H1 (cell line): ENCODE data around the gene CHPF. TPM values are rescaled to one million over a fixed set of nuclear protein-coding genes. Genes with fewer than 3 reads are reported as not detected.

ENCODE experiments used
- CTCF ChIA-PET: fragments of 300-600 bp; sonication (Branson Sonifier 250); formaldehyde crosslinking; loops from one replicate; lab custom pipeline; 2021; ENCODE audit not compliant: partially characterized antibody; lab: Charles Lee
- POLR2A ChIA-PET: fragments of 300-600 bp; sonication (Branson Sonifier 250); formaldehyde crosslinking; loops from one replicate; lab custom pipeline; 2021; ENCODE audit warnings: inconsistent platforms; ENCODE audit not compliant: partially characterized antibody; lab: Charles Lee
- DNase-seq, 2 experiments: peaks; one replicate each; pipeline versions ENCODE4 v3.0.0 to v3.0.0-alpha.2; 2010 to 2022; ENCODE audit warnings: low spot score in 2 of 2, low read depth in 1 of 2, mixed read lengths in 1 of 2
- FAIRE-seq: peaks from 2 replicates; lab custom pipeline; 2011; peaks lifted over from hg19 to GRCh38; lab: Jason Lieb, UNC
- H2AFZ ChIP-seq: 2 replicates; pipeline ENCODE4 v1.8.1; 2012; ENCODE audit warnings: low read length, inconsistent platforms
- H2AK5ac ChIP-seq: 2 replicates; pipeline ENCODE4 v1.6.1; 2013; ENCODE audit warnings: low read depth, low read length
- H2BK120ac ChIP-seq: replicated peaks from 2 replicates; pipeline ENCODE3; 2013; ENCODE audit warnings: low read depth, low read length, inconsistent platforms
- H2BK12ac ChIP-seq: 2 replicates; pipeline ENCODE4 v1.6.1; 2013; ENCODE audit warnings: low read depth, low read length
- H2BK15ac ChIP-seq: 2 replicates; pipeline ENCODE4 v1.6.1; 2013; ENCODE audit warnings: low read length
- H2BK20ac ChIP-seq: 2 replicates; pipeline ENCODE4 v1.6.1; 2013; ENCODE audit warnings: low read length
- H2BK5ac ChIP-seq: 2 replicates; pipeline ENCODE4 v1.6.1; 2013; ENCODE audit warnings: low read depth, low read length
- H3K14ac ChIP-seq: 2 replicates; pipeline ENCODE4 v1.6.1; 2013; ENCODE audit warnings: inconsistent platforms; ENCODE audit not compliant: insufficient read length
- H3K18ac ChIP-seq: 2 replicates; pipeline ENCODE4 v1.6.1; 2013; ENCODE audit warnings: low read length; ENCODE audit errors: extremely low read depth
- H3K23ac ChIP-seq: 2 replicates; pipeline ENCODE4 v1.6.1; 2013; ENCODE audit warnings: inconsistent platforms; ENCODE audit not compliant: insufficient read length
- H3K23me2 ChIP-seq: 2 replicates; pipeline ENCODE4 v1.6.1; 2013; ENCODE audit warnings: low read depth, low read length
- H3K27ac ChIP-seq: 2 replicates; pipeline ENCODE4 v1.6.1; 2011; ENCODE audit warnings: low read depth, low read length, inconsistent platforms
- H3K27me3 ChIP-seq, 4 experiments: replicated peaks in 1 of 4; 1 replicate in 1 of 4; 2 replicates in 3 of 4; pipeline versions ENCODE4 v1.6.1 to v1.8.1; 2011 to 2013; ENCODE audit warnings: low read length in 3 of 4, mild to moderate bottlenecking in 3 of 4, inconsistent platforms in 2 of 4, mixed read lengths in 2 of 4, moderate library complexity in 1 of 4; ENCODE audit not compliant: control insufficient read depth in 3 of 4, insufficient read depth in 3 of 4; ENCODE audit errors: extremely low read depth in 1 of 4
- H3K36me3 ChIP-seq, 4 experiments: 2 replicates each; pipeline versions ENCODE4 v1.6.1 to v1.8.1; 2011 to 2013; ENCODE audit warnings: mild to moderate bottlenecking in 4 of 4, low read length in 3 of 4, moderate library complexity in 2 of 4, control low read depth in 1 of 4, inconsistent platforms in 1 of 4; ENCODE audit not compliant: insufficient read depth in 4 of 4, control insufficient read depth in 2 of 4
- H3K4ac ChIP-seq: replicated peaks from 2 replicates; pipeline ENCODE3; 2013; ENCODE audit warnings: low read length, low read depth, mixed read lengths, inconsistent platforms; ENCODE audit not compliant: insufficient read length
- H3K4me1 ChIP-seq, 4 experiments: replicated peaks in 1 of 4; 1 replicate in 1 of 4; 2 replicates in 3 of 4; pipeline versions ENCODE4 v1.6.1 to v1.8.1; 2011 to 2013; ENCODE audit warnings: low read length in 3 of 4, inconsistent platforms in 2 of 4, mixed read lengths in 1 of 4; ENCODE audit not compliant: insufficient read depth in 4 of 4, control insufficient read depth in 3 of 4
- H3K4me2 ChIP-seq, 2 experiments: 2 replicates each; pipeline versions ENCODE4 v1.6.1 to v1.8.1; 2011 to 2013; ENCODE audit warnings: low read depth in 2 of 2, low read length in 2 of 2, control low read depth in 1 of 2, inconsistent platforms in 1 of 2, mild to moderate bottlenecking in 1 of 2; ENCODE audit not compliant: insufficient read depth in 1 of 2
- H3K4me3 ChIP-seq, 4 experiments: fragments of 200-600, 300-600 bp in 1 of 4; sonication (generic), shearing (Covaris generic), sonication (Bioruptor Twin) in 1 of 4; 2 replicates each; pipeline versions ENCODE4 v1.5.1 to v1.8.1; 2011 to 2016; ENCODE audit warnings: low read length in 4 of 4, low read depth in 3 of 4, control low read depth in 2 of 4, inconsistent platforms in 2 of 4, mild to moderate bottlenecking in 2 of 4, mixed read lengths in 1 of 4, moderate library complexity in 1 of 4; ENCODE audit not compliant: insufficient read depth in 2 of 4; ENCODE audit errors: extremely low read depth in 1 of 4
- H3K56ac ChIP-seq: replicated peaks from 2 replicates; pipeline ENCODE3; 2013; ENCODE audit warnings: low read depth, mild to moderate bottlenecking, mixed read lengths, low read length, inconsistent platforms; ENCODE audit not compliant: insufficient read length
- H3K79me1 ChIP-seq: 2 replicates; pipeline ENCODE4 v1.6.1; 2013; ENCODE audit warnings: low read depth, low read length, control low read depth
- H3K79me2 ChIP-seq, 2 experiments: 2 replicates each; pipeline versions ENCODE4 v1.6.1 to v1.8.1; 2012 to 2013; ENCODE audit warnings: low read length in 2 of 2, mild to moderate bottlenecking in 2 of 2, inconsistent platforms in 1 of 2; ENCODE audit not compliant: insufficient read depth in 2 of 2, control insufficient read depth in 1 of 2
- H3K9ac ChIP-seq, 4 experiments: replicated peaks in 1 of 4; 1 replicate in 1 of 4; 2 replicates in 3 of 4; pipeline versions ENCODE4 v1.6.1 to v1.8.1; 2011 to 2013; ENCODE audit warnings: low read depth in 3 of 4, low read length in 3 of 4, control low read depth in 2 of 4, mild to moderate bottlenecking in 2 of 4, moderate library complexity in 2 of 4, inconsistent platforms in 1 of 4; ENCODE audit errors: extremely low read depth in 1 of 4
- H3K9me3 ChIP-seq, 2 experiments: 2 replicates each; pipeline versions ENCODE4 v1.6.1 to v1.8.1; 2012 to 2013; ENCODE audit warnings: mild to moderate bottlenecking in 2 of 2, moderate library complexity in 2 of 2, control low read depth in 1 of 2, inconsistent platforms in 1 of 2, low read depth in 1 of 2, low read length in 1 of 2, mixed read lengths in 1 of 2; ENCODE audit not compliant: insufficient read depth in 2 of 2
- H4K20me1 ChIP-seq, 2 experiments: replicated peaks in 1 of 2; 2 replicates each; pipeline versions ENCODE3 to v1.8.1; 2011 to 2013; ENCODE audit warnings: inconsistent platforms in 2 of 2, low read length in 2 of 2, mild to moderate bottlenecking in 1 of 2; ENCODE audit not compliant: insufficient read depth in 2 of 2, control insufficient read depth in 1 of 2
- H4K5ac ChIP-seq: 2 replicates; pipeline ENCODE4 v1.6.1; 2013; ENCODE audit warnings: low read length, low read depth, mixed read lengths, inconsistent platforms; ENCODE audit not compliant: insufficient read length
- H4K8ac ChIP-seq: 2 replicates; pipeline ENCODE4 v1.8.0; 2013; ENCODE audit warnings: mild to moderate bottlenecking, moderate library complexity, low read length, inconsistent platforms; ENCODE audit not compliant: insufficient read depth; ENCODE audit errors: extremely low read depth
- H4K91ac ChIP-seq: replicated peaks from 2 replicates; pipeline ENCODE3; 2013; ENCODE audit warnings: low read length, mixed read lengths, inconsistent platforms; ENCODE audit not compliant: insufficient read length
- BACH1 ChIP-seq: IDR thresholded peaks from 2 replicates; pipeline ENCODE4 v1.6.1; 2012; ENCODE audit warnings: low read length, improper control_type of control experiment
- FOSL1 ChIP-seq: IDR thresholded peaks from 2 replicates; pipeline ENCODE4 v1.6.1; 2011; ENCODE audit warnings: mild to moderate bottlenecking, low read depth, low read length, moderate library complexity; ENCODE audit not compliant: insufficient read depth
- MAFK ChIP-seq: IDR thresholded peaks from 2 replicates; pipeline ENCODE4 v1.6.1; 2012; ENCODE audit warnings: low read depth, mild to moderate bottlenecking, improper control_type of control experiment, low read length
- PHF8 ChIP-seq: fragments of 200-600 bp; sonication (generic); conservative IDR thresholded peaks from 2 replicates; pipeline ENCODE4 v1.7.1; 2012; ENCODE audit warnings: low read depth, mild to moderate bottlenecking, inconsistent platforms, low read length, moderate library complexity
- RFX5 ChIP-seq: IDR thresholded peaks from 2 replicates; pipeline ENCODE4 v1.6.1; 2011; ENCODE audit warnings: low read depth, low read length, improper control_type of control experiment, borderline replicate concordance
- SIRT6 ChIP-seq: IDR thresholded peaks from one replicate; pipeline ENCODE4 v1.7.1; 2012; ENCODE audit warnings: low read length, inconsistent platforms
- SP2 ChIP-seq: IDR thresholded peaks from 2 replicates; pipeline ENCODE4 v1.6.1; 2012; ENCODE audit warnings: mild to moderate bottlenecking, low read length, inconsistent platforms
- WGBS, 2 experiments: shearing (Covaris generic) in 1 of 2; methylation state at CpG; one replicate each; pipeline versions ENCODE4 v1.1.6 to v1.1.7; 2013 to 2015; ENCODE audit warnings: low lambda C conversion rate in 2 of 2, mixed read lengths in 2 of 2, inconsistent platforms in 1 of 2, low coverage in 1 of 2, missing lambda C conversion rate in 1 of 2; ENCODE audit not compliant: insufficient replicate concordance in 2 of 2, insufficient coverage in 1 of 2, insufficient read length in 1 of 2; ENCODE audit errors: extremely low coverage in 1 of 2, missing lambda C conversion rate in 1 of 2; 5-methylcytosine and 5-hydroxymethylcytosine counted together
- polyA plus RNA-seq, 7 experiments: library from polyadenylated mRNA; depleted of rRNA in 3 of 7; stranded (reverse) in 5 of 7; unstranded in 2 of 7; fragments of >200 nt in 5 of 7; fragments of 200-250 nt in 2 of 7; gene quantifications; 1 replicate in 5 of 7; 2 replicates in 1 of 7; 4 replicates in 1 of 7; pipeline versions ENCODE4 v1.2.1 to v1.2.3, GENCODE V29; 2011 to 2013; ENCODE audit warnings: missing spikeins in 2 of 7, mixed read lengths in 2 of 7
- total RNA-seq: library from RNA; stranded (reverse); fragmentation: NEBNext Ultra II Directional; extraction: Animal tissue kit (Norgen Biotek cat#: 25700); gene quantifications from 2 replicates; pipeline ENCODE4 v1.2.1, GENCODE V29; 2021
- TF ChIP-seq, protein P1 (sequence below), 3 experiments: IDR thresholded peaks; 1 replicate in 2 of 3; 2 replicates in 1 of 3; pipeline versions ENCODE4 v1.5.1 to v1.6.1; 2011; ENCODE audit warnings: low read length in 3 of 3, mild to moderate bottlenecking in 3 of 3, inconsistent platforms in 2 of 3, low read depth in 1 of 3, moderate library complexity in 1 of 3; ENCODE audit not compliant: insufficient read depth in 1 of 3; ENCODE audit errors: control extremely low read depth in 1 of 3

The CHPF gene
- total and polyA plus RNA-seq, 2 of the 8 experiments (the other 6 are each of a cell fraction or from before 2014, with no cell fraction given), result 62.9 to 67.3 TPM

- Histone ChIP-seq H3K36me3 (no peaks in the 10 kb centered on the region; a peak in 1 of 8 replicates), H3K23me2 (peaks cover 22% of the 10 kb centered on the region; the same call in 1 of the 2 replicates), H3K79me1 (peaks cover 3% of the 10 kb centered on the region; the same call in 1 of the 2 replicates), H3K27me3 (peaks cover 0 to 11% (median 0%) of the 10 kb centered on the region in 4 experiments; a peak in 3 of 7 replicates), H2BK12ac (no peak overlapping the region), H2AFZ (no peak overlapping the region), H4K8ac (no peak overlapping the region), H3K14ac (no peak overlapping the region), H3K4me2 (no peak overlapping the region), H2BK20ac (no peak overlapping the region), H3K9me3 (no peaks in the 10 kb centered on the region), H2BK15ac (no peak overlapping the region), H3K27ac (no peak overlapping the region), H2BK5ac (no peak overlapping the region), H3K23ac (no peak overlapping the region), H3K4me1 (peaks cover 0 to 15% (median 7%) of the 10 kb centered on the region in 4 experiments; a peak in 6 of 7 replicates), H3K18ac (no peak overlapping the region), H2AK5ac (no peak overlapping the region), H3K4me3 (no peak overlapping the region), H4K91ac (no peak overlapping the region), H3K56ac (no peak overlapping the region), H4K5ac (no peak overlapping the region), H3K9ac (no peak overlapping the region), H3K79me2 (peaks cover 0 to under 1% of the 10 kb centered on the region in 2 experiments; a peak in 1 of 4 replicates), H4K20me1 (peaks cover 3 to 14% of the 10 kb centered on the region in 2 experiments), H3K4ac (no peak overlapping the region), H2BK120ac (no peak overlapping the region)
- POLR2A ChIA-PET, result interaction anchor here (1.2 to 3.6 kb wide), 2 partner anchors 11 to 18 kb away, joined by 3 to 21 read pairs; no protein-coding TSS in a partner anchor
- 95% methylated on average over 25 of the region's 26 CpGs; no CpG with 5 or more reads in 1 of the 2 experiments for WGBS, 2 experiments
- FAIRE-seq (no peak), DNase-seq (no peak)
- CTCF ChIA-PET, result interaction anchor here (0.6 to 6.4 kb wide), 4 partner anchors 12 to 438 kb away, joined by 3 to 66 read pairs (median 4); no protein-coding TSS in a partner anchor
- TF ChIP-seq PHF8 (no peak), SIRT6 (no peak), BACH1 (no peak), SP2 (no peak), MAFK (no peak), RFX5 (no peak), FOSL1 (no peak)
- TF ChIP-seq, protein P1, sequence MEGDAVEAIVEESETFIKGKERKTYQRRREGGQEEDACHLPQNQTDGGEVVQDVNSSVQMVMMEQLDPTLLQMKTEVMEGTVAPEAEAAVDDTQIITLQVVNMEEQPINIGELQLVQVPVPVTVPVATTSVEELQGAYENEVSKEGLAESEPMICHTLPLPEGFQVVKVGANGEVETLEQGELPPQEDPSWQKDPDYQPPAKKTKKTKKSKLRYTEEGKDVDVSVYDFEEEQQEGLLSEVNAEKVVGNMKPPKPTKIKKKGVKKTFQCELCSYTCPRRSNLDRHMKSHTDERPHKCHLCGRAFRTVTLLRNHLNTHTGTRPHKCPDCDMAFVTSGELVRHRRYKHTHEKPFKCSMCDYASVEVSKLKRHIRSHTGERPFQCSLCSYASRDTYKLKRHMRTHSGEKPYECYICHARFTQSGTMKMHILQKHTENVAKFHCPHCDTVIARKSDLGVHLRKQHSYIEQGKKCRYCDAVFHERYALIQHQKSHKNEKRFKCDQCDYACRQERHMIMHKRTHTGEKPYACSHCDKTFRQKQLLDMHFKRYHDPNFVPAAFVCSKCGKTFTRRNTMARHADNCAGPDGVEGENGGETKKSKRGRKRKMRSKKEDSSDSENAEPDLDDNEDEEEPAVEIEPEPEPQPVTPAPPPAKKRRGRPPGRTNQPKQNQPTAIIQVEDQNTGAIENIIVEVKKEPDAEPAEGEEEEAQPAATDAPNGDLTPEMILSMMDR (IDR thresholded peaks at IDR 0.05; ENCODE audit: control extremely low read depth in 1 of 3, insufficient read depth in 1 of 3, low read depth in 1 of 3, low read length in 3 of 3), result no peak
Measured at GRCh38 chr2:219547621-219548020, 4.0 kb upstream of the CHPF start.
